Measurements from ENCODE around the gene ABHD5.

GRCh38 chr3:43644443-43644842 is 46.3 kb upstream of the ABHD5 start:
- no peak for TF ChIP-seq FOXP2 (optimal IDR thresholded peaks at IDR 0.05; ENCODE audit: borderline replicate concordance, extremely low read depth, extremely low read length, insufficient read depth)
- no peak for TF ChIP-seq TAF1 (IDR thresholded peaks at IDR 0.05; ENCODE audit: borderline replicate concordance, insufficient read depth, low read length)
- TF ChIP-seq, protein P1, sequence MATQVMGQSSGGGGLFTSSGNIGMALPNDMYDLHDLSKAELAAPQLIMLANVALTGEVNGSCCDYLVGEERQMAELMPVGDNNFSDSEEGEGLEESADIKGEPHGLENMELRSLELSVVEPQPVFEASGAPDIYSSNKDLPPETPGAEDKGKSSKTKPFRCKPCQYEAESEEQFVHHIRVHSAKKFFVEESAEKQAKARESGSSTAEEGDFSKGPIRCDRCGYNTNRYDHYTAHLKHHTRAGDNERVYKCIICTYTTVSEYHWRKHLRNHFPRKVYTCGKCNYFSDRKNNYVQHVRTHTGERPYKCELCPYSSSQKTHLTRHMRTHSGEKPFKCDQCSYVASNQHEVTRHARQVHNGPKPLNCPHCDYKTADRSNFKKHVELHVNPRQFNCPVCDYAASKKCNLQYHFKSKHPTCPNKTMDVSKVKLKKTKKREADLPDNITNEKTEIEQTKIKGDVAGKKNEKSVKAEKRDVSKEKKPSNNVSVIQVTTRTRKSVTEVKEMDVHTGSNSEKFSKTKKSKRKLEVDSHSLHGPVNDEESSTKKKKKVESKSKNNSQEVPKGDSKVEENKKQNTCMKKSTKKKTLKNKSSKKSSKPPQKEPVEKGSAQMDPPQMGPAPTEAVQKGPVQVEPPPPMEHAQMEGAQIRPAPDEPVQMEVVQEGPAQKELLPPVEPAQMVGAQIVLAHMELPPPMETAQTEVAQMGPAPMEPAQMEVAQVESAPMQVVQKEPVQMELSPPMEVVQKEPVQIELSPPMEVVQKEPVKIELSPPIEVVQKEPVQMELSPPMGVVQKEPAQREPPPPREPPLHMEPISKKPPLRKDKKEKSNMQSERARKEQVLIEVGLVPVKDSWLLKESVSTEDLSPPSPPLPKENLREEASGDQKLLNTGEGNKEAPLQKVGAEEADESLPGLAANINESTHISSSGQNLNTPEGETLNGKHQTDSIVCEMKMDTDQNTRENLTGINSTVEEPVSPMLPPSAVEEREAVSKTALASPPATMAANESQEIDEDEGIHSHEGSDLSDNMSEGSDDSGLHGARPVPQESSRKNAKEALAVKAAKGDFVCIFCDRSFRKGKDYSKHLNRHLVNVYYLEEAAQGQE (IDR thresholded peaks at IDR 0.05; ENCODE audit: insufficient read depth in 1 of 2, low read depth in 2 of 2, low read length in 2 of 2), result no peak

Data from PFSK-1 (cell line).